A549 (cell line): ENCODE data around the gene PSMD1.

Source experiments
- FOSB ChIP-seq: fragments of 250-450 bp; sonication (Bioruptor Pico); IDR thresholded peaks from 2 replicates; pipeline ENCODE4 v1.5.0; 2020; ENCODE audit warnings: mild to moderate bottlenecking, moderate library complexity
- FOSL2 ChIP-seq, 2 experiments: fragments of 450-650 bp in 1 of 2; fragments of >200 bp in 1 of 2; sonication (Bioruptor Twin) in 1 of 2; formaldehyde crosslinking; IDR thresholded peaks; 2 replicates each; pipeline versions ENCODE4 v1.5.0 to v1.6.1; 2016 to 2020; ENCODE audit warnings: mild to moderate bottlenecking in 1 of 2, moderate library complexity in 1 of 2
- JUN ChIP-seq, 2 experiments: fragments of >200 bp; sonication (Bioruptor Twin); formaldehyde crosslinking; IDR thresholded peaks; 2 replicates in 1 of 2; 3 replicates in 1 of 2; pipeline ENCODE4 v1.6.1; 2016 to 2017

- no peak for TF ChIP-seq FOSB (CRISPR knock-in tag)
- TF ChIP-seq JUN (IDR thresholded peaks at IDR 0.05): 0 out of 5 replicates have a peak, but pooled peaks of 1 of the 2 experiments have one; percentile 23
- peak; percentile 65; the same call in 1 of the 2 replicates for TF ChIP-seq FOSL2 (IDR thresholded peaks at IDR 0.05)
- peak; percentile 89 for TF ChIP-seq FOSL2 (CRISPR knock-in tag; IDR thresholded peaks at IDR 0.05)
Measured at GRCh38 chr2:231068525-231069222, 12.0 kb downstream of the PSMD1 start.
